NT2/D1 (cell line): ENCODE data around the gene IRX6.

Experiments used
- SUZ12 ChIP-seq: IDR thresholded peaks from 2 replicates; pipeline ENCODE4 v1.6.1; 2011; ENCODE audit not compliant: insufficient read length, insufficient read depth; ENCODE audit errors: extremely low read depth
- YY1 ChIP-seq: IDR thresholded peaks from 2 replicates; pipeline ENCODE4 v1.6.1; 2011; ENCODE audit not compliant: insufficient read length, insufficient read depth
- ZNF274 ChIP-seq: IDR thresholded peaks from 2 replicates; pipeline ENCODE4 v1.6.1; 2011; ENCODE audit warnings: mild to moderate bottlenecking, low read depth, low read length

- TF ChIP-seq ZNF274: no peak
- TF ChIP-seq SUZ12: no peak
- TF ChIP-seq YY1: no peak
Measured at GRCh38 chr16:55330781-55331647, 7.0 kb downstream of the IRX6 start.
